Gastroesophageal sphincter (tissue), 4 donors: ENCODE data around the gene AGAP2. TPM values are rescaled to one million over a fixed set of nuclear protein-coding genes. Genes with fewer than 3 reads are reported as not detected.

Experiments
- ATAC-seq: fragments of 150-250 bp; one replicate; pipeline ENCODE4 v1.9.1; 2016; ENCODE audit warnings: mild to moderate bottlenecking, moderate library complexity
- H3K27ac ChIP-seq, 4 donors: fragments of 200-600 bp; sonication (generic) in 3 of 4; 1 replicate in 3 of 4; 2 replicates in 1 of 4; pipeline ENCODE4 v1.5.1; 2016 to 2019
- H3K27me3 ChIP-seq: fragments of 200-600 bp; sonication (generic); one replicate; pipeline ENCODE4 v1.5.1; 2019
- H3K36me3 ChIP-seq, 2 donors: fragments of 200-600 bp; sonication (generic); one replicate each; pipeline ENCODE4 v1.5.1; 2019; ENCODE audit warnings: control low read depth in 1 of 2
- H3K4me1 ChIP-seq, 3 donors: fragments of 200-600 bp; sonication (generic); 1 replicate in 2 of 3; 2 replicates in 1 of 3; pipeline ENCODE4 v1.5.1; 2016 to 2019; ENCODE audit warnings: control low read depth in 2 of 3
- H3K4me3 ChIP-seq, 2 donors: fragments of 200-600 bp; sonication (generic); one replicate each; pipeline ENCODE4 v1.5.1; 2019; ENCODE audit warnings: mild to moderate bottlenecking in 1 of 2, moderate library complexity in 1 of 2
- H3K9me3 ChIP-seq, 3 donors: fragments of 200-600 bp; sonication (generic); one replicate each; pipeline ENCODE4 v1.5.1; 2017 to 2019; ENCODE audit warnings: control low read depth in 2 of 3
- EP300 ChIP-seq: sonication (generic); formaldehyde crosslinking; IDR thresholded peaks from one replicate; pipeline ENCODE4 v1.6.1; 2017; ENCODE audit warnings: antibody characterized with exemption, mild to moderate bottlenecking
- POLR2A ChIP-seq, 2 donors: fragments of 450-650 bp; IDR thresholded peaks; one replicate each; pipeline ENCODE4 v1.6.1; 2017; ENCODE audit warnings: antibody characterized with exemption in 2 of 2, mild to moderate bottlenecking in 2 of 2, moderate library complexity in 1 of 2
- POLR2AphosphoS5 ChIP-seq: sonication (generic); formaldehyde crosslinking; IDR thresholded peaks from one replicate; pipeline ENCODE4 v1.6.1; 2017; ENCODE audit warnings: antibody characterized with exemption
- WGBS, 2 donors: methylation state at CpG; one replicate each; pipeline ENCODE4 v1.1.5; 2018; ENCODE audit warnings: low coverage in 1 of 2; 5-methylcytosine and 5-hydroxymethylcytosine counted together
- total RNA-seq, 4 donors: library from RNA; depleted of rRNA; stranded (reverse); fragments of >200 nt; gene quantifications; one replicate each; pipeline ENCODE4 v1.1.0, GENCODE V29; 2016
- TF ChIP-seq, protein P1 (sequence below), 4 experiments: fragments of 200-600 bp in 2 of 4; fragments of 450-650 bp in 2 of 4; sonication (generic) in 1 of 4; IDR thresholded peaks; one replicate each; pipeline ENCODE4 v1.5.1; 2017 to 2019; ENCODE audit warnings: antibody characterized with exemption in 4 of 4, mild to moderate bottlenecking in 2 of 4, moderate library complexity in 2 of 4

AGAP2 gene
- total RNA-seq, 4 donors from 2014 or later = 1.6 to 4.2 (median 3.3) TPM

DNA sequence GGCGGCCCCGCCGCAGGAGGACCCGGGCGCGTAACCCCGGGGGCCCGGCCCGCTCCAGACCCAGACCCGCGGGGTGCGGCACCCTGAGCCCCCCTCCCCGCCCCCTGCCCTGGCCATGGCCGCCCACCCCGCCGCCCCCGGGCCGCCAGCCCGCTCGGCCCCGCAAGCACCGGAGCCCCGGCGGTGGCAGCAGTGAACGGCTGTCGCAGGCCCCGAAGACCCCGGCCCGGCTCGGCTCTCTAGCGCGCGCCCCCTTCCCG is 16.6 kb upstream of the AGAP2 start:
- no CpG with 5 or more reads among the region's 34 CpGs for WGBS, 2 donors
- no peaks in the 10 kb centered on the region for H3K27me3 ChIP-seq
- H3K4me3 ChIP-seq = peak overlapping the region; percentile 45 to 80
- TF ChIP-seq POLR2A (IDR thresholded peaks at IDR 0.05) = no peak
- TF ChIP-seq, protein P1, sequence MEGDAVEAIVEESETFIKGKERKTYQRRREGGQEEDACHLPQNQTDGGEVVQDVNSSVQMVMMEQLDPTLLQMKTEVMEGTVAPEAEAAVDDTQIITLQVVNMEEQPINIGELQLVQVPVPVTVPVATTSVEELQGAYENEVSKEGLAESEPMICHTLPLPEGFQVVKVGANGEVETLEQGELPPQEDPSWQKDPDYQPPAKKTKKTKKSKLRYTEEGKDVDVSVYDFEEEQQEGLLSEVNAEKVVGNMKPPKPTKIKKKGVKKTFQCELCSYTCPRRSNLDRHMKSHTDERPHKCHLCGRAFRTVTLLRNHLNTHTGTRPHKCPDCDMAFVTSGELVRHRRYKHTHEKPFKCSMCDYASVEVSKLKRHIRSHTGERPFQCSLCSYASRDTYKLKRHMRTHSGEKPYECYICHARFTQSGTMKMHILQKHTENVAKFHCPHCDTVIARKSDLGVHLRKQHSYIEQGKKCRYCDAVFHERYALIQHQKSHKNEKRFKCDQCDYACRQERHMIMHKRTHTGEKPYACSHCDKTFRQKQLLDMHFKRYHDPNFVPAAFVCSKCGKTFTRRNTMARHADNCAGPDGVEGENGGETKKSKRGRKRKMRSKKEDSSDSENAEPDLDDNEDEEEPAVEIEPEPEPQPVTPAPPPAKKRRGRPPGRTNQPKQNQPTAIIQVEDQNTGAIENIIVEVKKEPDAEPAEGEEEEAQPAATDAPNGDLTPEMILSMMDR (IDR thresholded peaks at IDR 0.05) = no peak
- no peak for TF ChIP-seq POLR2AphosphoS5
- TF ChIP-seq EP300 = no peak
- peaks cover 0 to 34% of the 10 kb centered on the region in 2 donors for H3K36me3 ChIP-seq
- H3K9me3 ChIP-seq = no peaks in the 10 kb centered on the region
- no peak for ATAC-seq
- H3K27ac ChIP-seq = peak overlapping the region in 3 of 4 donors; percentile 65 to 80 (median 66)
- H3K4me1 ChIP-seq = peaks cover 2 to 50% (median 17%) of the 10 kb centered on the region in 3 donors

DNA sequence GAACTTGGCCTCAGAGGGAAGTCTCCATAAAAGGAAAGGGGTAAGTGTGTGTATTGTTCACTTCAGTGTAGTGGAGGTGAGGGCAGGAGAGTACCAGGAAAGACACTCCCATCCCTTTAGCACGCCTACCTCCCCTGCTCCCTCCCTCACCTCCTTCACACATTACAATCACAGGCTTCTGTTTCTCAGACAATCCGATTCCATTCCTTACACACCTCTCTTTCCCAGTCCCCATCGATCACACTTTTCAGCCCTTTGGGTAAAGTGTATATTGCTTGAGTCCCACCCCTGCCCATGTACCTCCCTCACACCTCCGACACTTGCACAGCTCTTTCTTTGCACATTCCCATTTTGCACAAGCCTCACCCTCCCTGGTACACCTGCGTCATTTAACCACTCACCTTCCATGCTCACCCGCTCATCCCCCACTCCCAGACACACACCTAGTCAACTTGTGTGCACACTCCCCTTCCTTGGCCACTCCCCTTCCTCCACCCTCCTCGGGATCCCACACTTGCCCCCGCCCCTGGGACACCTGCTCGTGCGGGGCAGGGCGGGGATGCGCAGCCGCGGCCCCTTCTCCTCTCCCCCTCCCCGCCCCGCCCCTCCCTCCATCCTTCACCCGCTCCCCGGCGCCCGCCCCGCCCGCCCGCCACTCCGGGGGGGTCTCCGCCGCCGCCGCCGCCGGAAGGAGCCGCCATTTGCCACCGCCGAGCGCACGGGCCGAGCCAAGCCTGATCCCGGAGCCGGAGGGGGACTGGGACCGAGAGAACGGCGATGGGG is 16.1 kb upstream of the AGAP2 start, which contains the start of gene MARCHF9:
Gene MARCHF9 (plus strand): TSS at position 693 of the 783 bp plus-strand sequence. CDS start 426 bp downstream, outside the sequence.
- H3K4me1 ChIP-seq = peaks cover 2 to 51% (median 17%) of the 10 kb centered on the region in 3 donors
- ATAC-seq = no peak
- peak within 1 kb of the TSS in 3 of 4 donors; percentile 65 to 80 (median 66) for H3K27ac ChIP-seq

DNA sequence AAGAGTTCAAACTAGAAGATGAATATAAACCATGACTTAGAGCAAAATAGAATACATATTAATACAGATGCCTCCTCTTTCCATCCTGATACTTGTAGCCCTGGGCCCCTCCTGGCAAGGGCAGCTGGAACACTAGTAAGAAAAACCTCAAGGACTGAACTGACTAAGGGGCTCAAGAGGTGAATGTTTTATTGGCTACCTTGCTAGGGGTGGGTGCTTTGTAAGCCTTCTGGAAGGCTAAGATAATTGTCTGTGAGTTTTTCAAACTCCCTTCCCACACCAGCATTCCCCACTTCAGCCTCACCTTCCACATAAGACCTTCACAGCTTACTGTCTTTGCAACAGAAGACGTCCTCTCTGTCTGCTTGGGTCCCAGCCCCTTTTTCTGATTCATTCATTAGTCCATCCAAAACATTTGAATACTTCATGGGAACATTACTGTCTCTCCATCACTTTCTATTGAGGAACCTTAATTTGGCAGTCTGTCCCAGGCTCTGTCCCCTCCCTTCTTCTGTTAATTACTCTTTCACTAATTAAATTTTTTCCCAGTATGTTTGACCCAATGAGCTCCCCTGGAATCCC is 15.3 kb upstream of the AGAP2 start:
- H3K27me3 ChIP-seq = no peaks in the 10 kb centered on the region
- no peak overlapping the region for H3K4me3 ChIP-seq
- WGBS, 2 donors = 0 to 22% methylated on average over 1 of the region's 1 CpG
- H3K4me1 ChIP-seq = peaks cover 2 to 51% (median 17%) of the 10 kb centered on the region in 3 donors
- ATAC-seq = no peak
- H3K36me3 ChIP-seq = peaks cover 0 to 36% of the 10 kb centered on the region in 2 donors
- no peak for TF ChIP-seq POLR2AphosphoS5
- TF ChIP-seq, protein P1 (IDR thresholded peaks at IDR 0.05) = no peak
- no peak for TF ChIP-seq POLR2A (IDR thresholded peaks at IDR 0.05)
- no peak for TF ChIP-seq EP300
- H3K9me3 ChIP-seq = no peaks in the 10 kb centered on the region
- H3K27ac ChIP-seq = peak overlapping the region in 1 of 4 donors; percentile 20

More for the DNA sequence above, 16.1 kb upstream of the AGAP2 start, which contains the start of gene MARCHF9:
- WGBS, 2 donors = 2 to 9% methylated on average over 6 to 14 of the region's 41 CpGs
- H3K4me3 ChIP-seq = peak within 1 kb of the TSS; percentile 45 to 80
- TF ChIP-seq, protein P1 (IDR thresholded peaks at IDR 0.05) = no peak
- no peak for TF ChIP-seq POLR2A (IDR thresholded peaks at IDR 0.05)
- TF ChIP-seq POLR2AphosphoS5 = no peak
- TF ChIP-seq EP300 = no peak
- H3K27me3 ChIP-seq = no peaks in the 10 kb centered on the region
- H3K36me3 ChIP-seq = peaks cover 0 to 36% of the 10 kb centered on the region in 2 donors
- no peaks in the 10 kb centered on the region for H3K9me3 ChIP-seq

DNA sequence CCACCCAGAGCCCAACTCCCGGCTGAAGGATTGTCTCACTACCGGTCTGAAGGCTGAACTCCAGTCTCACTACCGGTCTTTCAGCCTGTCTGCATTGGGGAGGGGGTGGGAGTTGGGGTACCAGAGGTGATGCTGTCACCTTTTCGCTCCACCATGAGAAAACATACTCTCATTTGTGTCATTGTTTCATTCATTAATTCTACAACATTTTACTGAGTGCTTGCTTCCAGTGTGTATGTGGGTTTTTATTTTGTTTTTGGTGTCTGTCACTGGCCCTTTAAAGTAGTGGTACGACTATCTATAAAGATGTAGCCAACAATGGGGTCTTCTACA is 14.1 kb upstream of the AGAP2 start:
- TF ChIP-seq, protein P1 (IDR thresholded peaks at IDR 0.05) = peak in 1 of 4 experiments; percentile 24
- TF ChIP-seq POLR2A (IDR thresholded peaks at IDR 0.05) (no peak), POLR2AphosphoS5 (no peak), EP300 (no peak)
- ATAC-seq = no peak
- 6 to 20% methylated on average over 1 to 4 of the region's 5 CpGs for WGBS, 2 donors
- H3K9me3 ChIP-seq = no peaks in the 10 kb centered on the region
- H3K4me1 ChIP-seq = peaks cover 2 to 51% (median 17%) of the 10 kb centered on the region in 3 donors
- peak overlapping the region; percentile 7 to 94 (median 82) for H3K27ac ChIP-seq
- H3K36me3 ChIP-seq = peaks cover 0 to 36% of the 10 kb centered on the region in 2 donors
- H3K4me3 ChIP-seq = peak overlapping the region; percentile 17 to 72
- H3K27me3 ChIP-seq = no peaks in the 10 kb centered on the region
